Measurements from ENCODE around the gene TMEM176A.

TMEM176A gene

DNA sequence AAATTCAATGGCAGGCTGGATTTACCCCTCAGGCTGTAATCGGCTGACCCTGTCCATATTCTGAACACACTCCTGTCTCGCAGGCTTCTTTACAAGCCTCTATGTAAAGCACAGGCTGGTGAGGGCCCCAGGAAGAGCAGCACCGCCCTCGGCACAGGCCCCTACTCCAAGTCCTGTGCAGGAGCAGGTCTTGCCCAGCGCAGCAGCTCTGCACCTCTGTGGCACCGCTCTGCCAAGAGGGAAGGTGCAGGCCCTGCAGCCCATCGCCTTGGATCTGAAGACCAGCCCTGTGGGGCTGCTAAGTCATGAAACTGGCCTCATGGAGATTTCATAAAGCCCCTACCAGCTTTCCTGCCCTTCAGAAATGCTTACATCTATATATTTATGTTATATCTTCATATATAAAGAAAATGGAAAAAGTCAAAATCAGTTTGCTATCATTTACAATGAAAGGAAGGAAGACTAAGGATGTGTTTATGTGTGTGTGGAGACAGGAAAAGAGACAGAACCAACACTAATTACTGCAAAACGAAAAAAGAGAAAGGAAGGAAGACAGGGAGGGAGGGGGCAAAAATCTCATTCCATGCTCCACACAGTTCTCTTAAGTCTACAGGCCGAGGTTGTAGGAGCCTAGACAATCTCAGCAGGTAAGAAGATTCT, 10.0 kb upstream of the TMEM176A start:
- no peak for TF ChIP-seq ZFX (IDR thresholded peaks at IDR 0.05)
- TF ChIP-seq, protein P1, sequence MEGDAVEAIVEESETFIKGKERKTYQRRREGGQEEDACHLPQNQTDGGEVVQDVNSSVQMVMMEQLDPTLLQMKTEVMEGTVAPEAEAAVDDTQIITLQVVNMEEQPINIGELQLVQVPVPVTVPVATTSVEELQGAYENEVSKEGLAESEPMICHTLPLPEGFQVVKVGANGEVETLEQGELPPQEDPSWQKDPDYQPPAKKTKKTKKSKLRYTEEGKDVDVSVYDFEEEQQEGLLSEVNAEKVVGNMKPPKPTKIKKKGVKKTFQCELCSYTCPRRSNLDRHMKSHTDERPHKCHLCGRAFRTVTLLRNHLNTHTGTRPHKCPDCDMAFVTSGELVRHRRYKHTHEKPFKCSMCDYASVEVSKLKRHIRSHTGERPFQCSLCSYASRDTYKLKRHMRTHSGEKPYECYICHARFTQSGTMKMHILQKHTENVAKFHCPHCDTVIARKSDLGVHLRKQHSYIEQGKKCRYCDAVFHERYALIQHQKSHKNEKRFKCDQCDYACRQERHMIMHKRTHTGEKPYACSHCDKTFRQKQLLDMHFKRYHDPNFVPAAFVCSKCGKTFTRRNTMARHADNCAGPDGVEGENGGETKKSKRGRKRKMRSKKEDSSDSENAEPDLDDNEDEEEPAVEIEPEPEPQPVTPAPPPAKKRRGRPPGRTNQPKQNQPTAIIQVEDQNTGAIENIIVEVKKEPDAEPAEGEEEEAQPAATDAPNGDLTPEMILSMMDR (conservative IDR thresholded peaks at IDR 0.05) = no peak
- no peak overlapping the region for H3K27ac ChIP-seq

DNA sequence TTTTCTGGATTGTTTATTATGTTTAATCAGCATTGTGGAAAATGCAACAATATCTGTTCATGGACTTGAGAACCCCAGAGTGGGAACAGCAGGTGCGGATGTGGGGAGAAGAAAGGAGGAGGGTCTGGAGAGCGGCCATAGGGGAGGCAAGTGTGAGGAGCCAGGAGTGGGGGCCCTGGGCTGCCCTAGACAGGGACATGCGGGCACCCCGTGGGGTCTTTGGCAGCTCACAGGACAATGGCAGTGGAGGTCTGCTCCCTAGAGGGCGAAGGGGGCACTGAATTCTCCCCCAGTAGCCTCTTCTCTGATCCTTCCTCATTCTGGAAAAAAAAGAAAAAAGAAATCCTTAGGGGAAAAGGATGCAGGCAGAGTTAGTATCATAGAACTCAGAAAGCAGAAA, 9.3 kb upstream of the TMEM176A start:
- TF ChIP-seq, protein P1 (conservative IDR thresholded peaks at IDR 0.05) = no peak
- TF ChIP-seq ZFX (IDR thresholded peaks at IDR 0.05) = no peak
- H3K27ac ChIP-seq = no peak overlapping the region

DNA sequence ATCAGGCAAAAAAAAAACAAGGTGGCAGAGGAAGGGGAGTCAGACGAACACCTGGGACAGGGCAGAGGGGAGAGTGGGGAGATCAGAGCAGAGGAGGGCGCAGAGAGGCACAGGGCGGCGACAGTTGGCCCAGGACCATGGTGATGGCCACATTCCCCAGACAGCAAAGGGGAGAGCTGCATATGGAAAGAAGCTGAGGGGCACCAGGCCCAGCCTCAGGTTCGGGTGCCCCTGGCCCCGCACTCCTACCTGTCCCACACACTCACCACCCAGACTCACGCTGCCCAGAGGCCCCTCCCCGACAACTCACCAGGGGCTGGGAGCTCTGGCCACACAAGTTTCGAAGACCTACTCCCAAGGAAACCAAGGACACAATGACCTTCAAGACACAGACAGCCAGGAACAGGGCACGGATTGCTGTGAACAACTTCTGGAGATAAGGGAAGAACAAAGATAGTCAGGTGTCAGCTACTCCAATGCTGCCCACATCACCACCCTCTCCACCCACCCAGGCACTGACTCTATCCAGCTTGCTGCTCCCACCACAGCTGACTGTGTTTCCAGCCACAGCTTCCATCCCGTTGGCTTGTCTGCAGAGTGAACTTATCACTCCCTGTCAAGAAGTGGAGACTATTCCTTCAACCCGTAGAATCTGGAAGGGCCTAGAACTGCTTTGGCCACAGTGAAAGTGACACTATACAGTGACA, 8.7 kb upstream of the TMEM176A start:
- no peak overlapping the region for H3K27ac ChIP-seq
- no peak for TF ChIP-seq ZFX (IDR thresholded peaks at IDR 0.05)
- TF ChIP-seq, protein P1 (conservative IDR thresholded peaks at IDR 0.05) = no peak

DNA sequence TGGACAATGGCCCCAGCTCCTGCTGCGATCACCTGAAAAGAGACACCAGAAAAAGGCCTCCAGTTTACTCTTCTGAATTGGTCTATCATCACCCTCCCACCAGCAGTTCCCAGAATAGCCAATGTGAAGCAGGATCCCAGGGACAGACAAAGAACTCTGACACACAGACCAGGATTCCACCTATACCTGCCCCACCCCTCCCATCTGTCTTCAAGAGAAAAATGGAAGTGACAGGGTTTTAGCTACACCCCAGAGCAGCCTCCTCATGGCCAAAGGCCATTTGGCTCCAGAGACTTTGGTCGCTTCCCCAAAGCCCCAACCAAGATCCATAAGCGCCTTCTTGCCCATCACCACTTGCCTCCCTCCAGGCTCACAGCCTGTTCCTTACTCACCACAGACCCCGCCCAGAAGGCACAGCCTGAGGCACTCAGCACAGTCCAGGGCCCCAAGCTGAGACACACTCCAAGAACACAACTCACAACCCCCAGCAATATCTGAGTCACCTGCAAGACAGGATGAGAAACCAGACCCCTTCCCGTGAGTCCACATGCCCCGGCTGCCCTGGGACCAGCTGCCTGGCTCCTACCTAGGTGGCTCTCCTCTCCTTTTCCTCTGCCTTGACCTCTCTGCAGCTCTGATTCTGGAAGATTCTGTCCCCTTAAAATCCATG, 6.9 kb upstream of the TMEM176A start:
- no peak overlapping the region for H3K27ac ChIP-seq
- no peak for TF ChIP-seq ZFX (IDR thresholded peaks at IDR 0.05)
- TF ChIP-seq, protein P1 (conservative IDR thresholded peaks at IDR 0.05) = no peak

DNA sequence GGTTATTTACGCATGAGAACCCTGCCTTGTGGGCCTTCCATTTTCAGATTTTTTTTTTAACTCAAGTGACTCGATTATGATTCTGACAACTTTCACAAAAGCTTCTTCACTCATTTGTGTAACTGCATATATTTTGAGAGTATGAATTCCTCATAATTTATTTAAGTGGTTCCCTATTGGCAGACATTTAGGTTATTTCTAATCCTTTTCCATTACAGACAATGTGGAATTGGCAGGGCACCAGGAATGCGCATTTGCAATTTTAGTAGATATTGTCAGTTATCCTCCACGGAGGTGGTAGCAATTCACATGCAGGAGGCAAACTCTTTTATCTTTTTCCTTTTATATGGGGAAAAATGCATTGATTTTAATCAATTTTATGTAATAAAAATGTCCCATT, 2.9 kb upstream of the TMEM176A start:
- no peak overlapping the region for H3K27ac ChIP-seq
- TF ChIP-seq ZFX (IDR thresholded peaks at IDR 0.05) = no peak
- TF ChIP-seq, protein P1 (conservative IDR thresholded peaks at IDR 0.05) = no peak

DNA sequence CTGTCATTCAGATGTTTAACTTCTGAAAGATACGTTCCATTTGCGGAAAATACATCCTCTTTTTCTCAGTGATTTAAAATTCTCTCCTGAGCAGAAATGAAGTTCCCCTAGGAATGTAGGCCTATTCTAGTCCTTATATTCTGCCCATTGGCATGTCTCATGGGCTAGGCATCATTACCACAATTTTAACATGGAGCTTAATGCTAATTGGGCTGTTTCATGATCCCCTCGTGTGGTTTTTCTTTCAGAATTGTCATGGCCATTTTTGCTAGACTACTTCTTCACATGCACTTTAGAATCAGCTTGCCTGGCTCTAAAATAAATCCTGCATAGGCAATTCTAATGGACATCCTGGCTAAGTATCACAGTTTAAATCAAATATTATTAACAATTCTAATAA, 1.4 kb upstream of the TMEM176A start:
- no peak overlapping the region for H3K27ac ChIP-seq
- no peak for TF ChIP-seq ZFX (IDR thresholded peaks at IDR 0.05)
- TF ChIP-seq, protein P1 (conservative IDR thresholded peaks at IDR 0.05) = no peak

Measured in C4-2B (cell line).